ENCODE data around the gene SPTAN1.
"Not testable (repeated sequence)": the region's sequence is repeated elsewhere in the genome, so short reads cannot be mapped to it uniquely, and the experiment has no call there.

SPTAN1 gene

GRCh38 chr9:128575469-128575868 is 23.1 kb downstream of the SPTAN1 start:
- WGBS, 2 experiments: 91 to 98% methylated on average over 4 of the region's 4 CpGs
- no peaks in the 10 kb centered on the region for H3K4me1 ChIP-seq (ENCODE audit: control insufficient read depth, insufficient read depth, low read length)
- H3K4me3 ChIP-seq (ENCODE audit: insufficient read depth, low read depth, low read length): no peak overlapping the region
- peaks cover 54% of the 10 kb centered on the region for H3K36me3 ChIP-seq (ENCODE audit: control insufficient read depth, insufficient read depth, low read length)
- no peaks in the 10 kb centered on the region for H3K9me3 ChIP-seq (ENCODE audit: control insufficient read depth, low read length)
- H3K27ac ChIP-seq (ENCODE audit: insufficient read depth, low read depth, low read length, poor library complexity, severe bottlenecking): no peak overlapping the region
- H3K27me3 ChIP-seq (ENCODE audit: control insufficient read depth, insufficient read depth, low read length, poor library complexity, severe bottlenecking): no peaks in the 10 kb centered on the region

DNA sequence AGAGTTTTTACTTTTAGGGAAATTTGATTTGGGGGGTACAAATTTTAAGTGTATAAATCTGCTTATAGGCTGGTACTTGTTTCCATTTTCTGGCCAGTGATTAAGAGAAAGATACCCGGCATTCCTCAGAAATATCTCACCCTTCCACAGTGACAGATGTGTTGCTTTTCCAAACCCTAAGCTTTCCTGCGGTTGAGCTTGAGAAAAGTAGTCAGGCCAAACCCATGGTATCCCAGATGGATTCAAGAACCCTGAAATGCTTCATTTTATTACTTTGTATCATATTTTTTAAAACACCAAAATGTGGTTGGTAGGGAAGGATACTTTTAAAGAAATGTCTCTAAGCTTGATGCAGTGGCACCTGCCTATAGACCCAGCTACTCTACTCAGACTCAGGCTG is 23.5 kb downstream of the SPTAN1 start:
- WGBS, 2 experiments: 89 to 91% methylated on average over 2 of the region's 2 CpGs

GRCh38 chr9:128577206-128577605 is 24.8 kb downstream of the SPTAN1 start:
- no peak overlapping the region for H3K4me3 ChIP-seq (ENCODE audit: insufficient read depth, low read depth, low read length)
- peaks cover 65% of the 10 kb centered on the region for H3K36me3 ChIP-seq (ENCODE audit: control insufficient read depth, insufficient read depth, low read length)
- no peaks in the 10 kb centered on the region for H3K4me1 ChIP-seq (ENCODE audit: control insufficient read depth, insufficient read depth, low read length)
- no peaks in the 10 kb centered on the region for H3K27me3 ChIP-seq (ENCODE audit: control insufficient read depth, insufficient read depth, low read length, poor library complexity, severe bottlenecking)
- no peaks in the 10 kb centered on the region for H3K9me3 ChIP-seq (ENCODE audit: control insufficient read depth, low read length)
- 95 to 97% methylated on average over 8 of the region's 8 CpGs for WGBS, 2 experiments
- no peak overlapping the region for H3K27ac ChIP-seq (ENCODE audit: insufficient read depth, low read depth, low read length, poor library complexity, severe bottlenecking)

More for the DNA sequence above, 23.5 kb downstream of the SPTAN1 start:
- Histone ChIP-seq H3K9me3 (ENCODE audit: control insufficient read depth, low read length) (no peaks in the 10 kb centered on the region), H3K36me3 (ENCODE audit: control insufficient read depth, insufficient read depth, low read length) (peaks cover 56% of the 10 kb centered on the region), H3K27me3 (ENCODE audit: control insufficient read depth, insufficient read depth, low read length, poor library complexity, severe bottlenecking) (no peaks in the 10 kb centered on the region), H3K4me1 (ENCODE audit: control insufficient read depth, insufficient read depth, low read length) (no peaks in the 10 kb centered on the region), H3K4me3 (ENCODE audit: insufficient read depth, low read depth, low read length) (no peak overlapping the region), H3K27ac (ENCODE audit: insufficient read depth, low read depth, low read length, poor library complexity, severe bottlenecking) (no peak overlapping the region)

DNA sequence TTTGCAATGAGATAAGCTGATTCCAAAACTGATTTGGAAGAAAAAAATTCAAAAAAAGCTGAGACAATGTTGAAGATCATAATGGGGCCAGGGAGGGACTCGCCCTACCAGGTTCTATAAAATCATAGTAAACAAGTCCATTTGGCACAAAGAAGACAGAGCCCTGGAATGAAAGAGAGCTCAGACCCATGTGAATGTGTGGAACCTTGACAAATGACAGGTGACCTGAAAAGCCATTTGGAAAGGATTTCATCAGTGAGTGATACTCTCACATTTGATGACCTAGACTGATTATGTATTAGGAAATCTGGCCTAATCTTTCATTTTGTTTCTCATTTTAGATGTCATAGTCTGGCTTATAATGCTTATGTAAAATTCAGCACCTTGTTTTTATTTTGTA is 26.8 kb downstream of the SPTAN1 start:
- Histone ChIP-seq H3K9me3 (ENCODE audit: control insufficient read depth, low read length) (no peaks in the 10 kb centered on the region), H3K36me3 (ENCODE audit: control insufficient read depth, insufficient read depth, low read length) (peaks cover 81% of the 10 kb centered on the region), H3K4me1 (ENCODE audit: control insufficient read depth, insufficient read depth, low read length) (no peaks in the 10 kb centered on the region), H3K27me3 (ENCODE audit: control insufficient read depth, insufficient read depth, low read length, poor library complexity, severe bottlenecking) (no peaks in the 10 kb centered on the region), H3K4me3 (ENCODE audit: insufficient read depth, low read depth, low read length) (no peak overlapping the region), H3K27ac (ENCODE audit: insufficient read depth, low read depth, low read length, poor library complexity, severe bottlenecking) (no peak overlapping the region)
- 94 to 97% methylated on average over 1 of the region's 1 CpG for WGBS, 2 experiments

- WGBS, 2 experiments: 95% methylated on average over 10 of the region's 10 CpGs
- Histone ChIP-seq H3K36me3 (ENCODE audit: control insufficient read depth, insufficient read depth, low read length) (peaks cover 83% of the 10 kb centered on the region), H3K4me3 (ENCODE audit: insufficient read depth, low read depth, low read length) (no peak overlapping the region), H3K9me3 (ENCODE audit: control insufficient read depth, low read length) (no peaks in the 10 kb centered on the region), H3K27me3 (ENCODE audit: control insufficient read depth, insufficient read depth, low read length, poor library complexity, severe bottlenecking) (no peaks in the 10 kb centered on the region), H3K27ac (ENCODE audit: insufficient read depth, low read depth, low read length, poor library complexity, severe bottlenecking) (no peak overlapping the region), H3K4me1 (ENCODE audit: control insufficient read depth, insufficient read depth, low read length) (no peaks in the 10 kb centered on the region)
Observed at GRCh38 chr9:128580731-128581130, 28.3 kb downstream of the SPTAN1 start.

GRCh38 chr9:128585155-128585554 is 32.8 kb downstream of the SPTAN1 start:
- not testable (repeated sequence) for H3K27ac ChIP-seq (ENCODE audit: insufficient read depth, low read depth, low read length, poor library complexity, severe bottlenecking); H3K27me3 ChIP-seq (ENCODE audit: control insufficient read depth, insufficient read depth, low read length, poor library complexity, severe bottlenecking); H3K4me3 ChIP-seq (ENCODE audit: insufficient read depth, low read depth, low read length); H3K4me1 ChIP-seq (ENCODE audit: control insufficient read depth, insufficient read depth, low read length); H3K9me3 ChIP-seq (ENCODE audit: control insufficient read depth, low read length)
- WGBS, 2 experiments: 93 to 95% methylated on average over 8 of the region's 8 CpGs
- peaks cover 81% of the 10 kb centered on the region for H3K36me3 ChIP-seq (ENCODE audit: control insufficient read depth, insufficient read depth, low read length)

GRCh38 chr9:128586934-128587333 is 34.5 kb downstream of the SPTAN1 start:
- H3K4me3 ChIP-seq (ENCODE audit: insufficient read depth, low read depth, low read length); H3K4me1 ChIP-seq (ENCODE audit: control insufficient read depth, insufficient read depth, low read length); H3K27ac ChIP-seq (ENCODE audit: insufficient read depth, low read depth, low read length, poor library complexity, severe bottlenecking); H3K27me3 ChIP-seq (ENCODE audit: control insufficient read depth, insufficient read depth, low read length, poor library complexity, severe bottlenecking); H3K9me3 ChIP-seq (ENCODE audit: control insufficient read depth, low read length): not testable (repeated sequence)
- WGBS, 2 experiments: 94 to 95% methylated on average over 11 of the region's 11 CpGs
- H3K36me3 ChIP-seq (ENCODE audit: control insufficient read depth, insufficient read depth, low read length): peaks cover 81% of the 10 kb centered on the region

GRCh38 chr9:128587453-128587852 is 35.1 kb downstream of the SPTAN1 start:
- Histone ChIP-seq H3K27me3 (ENCODE audit: control insufficient read depth, insufficient read depth, low read length, poor library complexity, severe bottlenecking) (no peaks in the 10 kb centered on the region), H3K4me1 (ENCODE audit: control insufficient read depth, insufficient read depth, low read length) (no peaks in the 10 kb centered on the region), H3K9me3 (ENCODE audit: control insufficient read depth, low read length) (no peaks in the 10 kb centered on the region), H3K36me3 (ENCODE audit: control insufficient read depth, insufficient read depth, low read length) (peaks cover 84% of the 10 kb centered on the region), H3K27ac (ENCODE audit: insufficient read depth, low read depth, low read length, poor library complexity, severe bottlenecking) (no peak overlapping the region), H3K4me3 (ENCODE audit: insufficient read depth, low read depth, low read length) (no peak overlapping the region)
- 79 to 80% methylated on average over 6 of the region's 6 CpGs for WGBS, 2 experiments

DNA sequence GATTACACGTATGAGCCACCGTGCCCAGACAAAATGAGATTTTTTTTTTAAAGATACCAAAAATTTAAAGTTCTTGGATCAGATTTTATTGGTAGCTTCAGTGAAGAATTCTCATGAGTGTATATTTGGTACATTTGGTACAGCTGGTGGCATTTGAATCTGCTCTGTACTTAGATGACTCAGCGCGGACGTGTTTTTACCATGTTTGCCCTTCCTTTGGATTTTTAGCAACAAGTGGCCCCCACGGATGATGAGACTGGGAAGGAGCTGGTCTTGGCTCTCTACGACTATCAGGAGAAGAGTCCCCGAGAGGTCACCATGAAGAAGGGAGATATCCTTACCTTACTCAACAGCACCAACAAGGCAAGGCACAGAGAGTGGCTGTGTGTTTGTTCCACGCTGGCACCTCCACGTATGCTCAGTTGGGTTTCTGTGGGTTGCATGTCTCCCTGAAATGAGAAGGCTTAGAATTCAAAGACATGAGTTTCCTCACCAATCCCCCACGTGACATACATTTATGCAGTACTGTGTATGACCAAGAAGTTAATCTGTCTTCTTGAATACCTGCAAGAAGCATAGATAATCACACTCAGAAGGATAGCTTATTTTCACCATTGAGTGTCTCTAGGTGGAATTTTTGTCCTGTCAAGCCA is 36.3 kb downstream of the SPTAN1 start:
- Histone ChIP-seq H3K4me1 (ENCODE audit: control insufficient read depth, insufficient read depth, low read length) (no peaks in the 10 kb centered on the region), H3K27me3 (ENCODE audit: control insufficient read depth, insufficient read depth, low read length, poor library complexity, severe bottlenecking) (no peaks in the 10 kb centered on the region), H3K9me3 (ENCODE audit: control insufficient read depth, low read length) (no peaks in the 10 kb centered on the region), H3K36me3 (ENCODE audit: control insufficient read depth, insufficient read depth, low read length) (peaks cover 82% of the 10 kb centered on the region), H3K27ac (ENCODE audit: insufficient read depth, low read depth, low read length, poor library complexity, severe bottlenecking) (no peak overlapping the region), H3K4me3 (ENCODE audit: insufficient read depth, low read depth, low read length) (no peak overlapping the region)
- 90 to 92% methylated on average over 11 of the region's 11 CpGs for WGBS, 2 experiments

- 95% methylated on average over 6 of the region's 6 CpGs for WGBS, 2 experiments
- Histone ChIP-seq H3K4me1 (ENCODE audit: control insufficient read depth, insufficient read depth, low read length) (no peaks in the 10 kb centered on the region), H3K36me3 (ENCODE audit: control insufficient read depth, insufficient read depth, low read length) (peaks cover 77% of the 10 kb centered on the region)
Observed at GRCh38 chr9:128593039-128593438, 40.7 kb downstream of the SPTAN1 start.

GRCh38 chr9:128593856-128594255 is 41.5 kb downstream of the SPTAN1 start:
- Histone ChIP-seq H3K4me3 (ENCODE audit: insufficient read depth, low read depth, low read length) (no peak overlapping the region), H3K4me1 (ENCODE audit: control insufficient read depth, insufficient read depth, low read length) (no peaks in the 10 kb centered on the region), H3K36me3 (ENCODE audit: control insufficient read depth, insufficient read depth, low read length) (peaks cover 79% of the 10 kb centered on the region), H3K27ac (ENCODE audit: insufficient read depth, low read depth, low read length, poor library complexity, severe bottlenecking) (no peak overlapping the region), H3K9me3 (ENCODE audit: control insufficient read depth, low read length) (no peaks in the 10 kb centered on the region), H3K27me3 (ENCODE audit: control insufficient read depth, insufficient read depth, low read length, poor library complexity, severe bottlenecking) (no peaks in the 10 kb centered on the region)
- 94 to 98% methylated on average over 9 of the region's 9 CpGs for WGBS, 2 experiments

More at GRCh38 chr9:128593039-128593438, 40.7 kb downstream of the SPTAN1 start:
- no peak overlapping the region for H3K27ac ChIP-seq (ENCODE audit: insufficient read depth, low read depth, low read length, poor library complexity, severe bottlenecking)
- no peaks in the 10 kb centered on the region for H3K27me3 ChIP-seq (ENCODE audit: control insufficient read depth, insufficient read depth, low read length, poor library complexity, severe bottlenecking)
- no peaks in the 10 kb centered on the region for H3K9me3 ChIP-seq (ENCODE audit: control insufficient read depth, low read length)
- H3K4me3 ChIP-seq (ENCODE audit: insufficient read depth, low read depth, low read length): no peak overlapping the region

Measured in ectodermal cell (in vitro differentiated cells).